Pancreas (tissue), 10 donors: ENCODE data around the gene RPS21. TPM values are rescaled to one million over a fixed set of nuclear protein-coding genes. Genes with fewer than 3 reads are reported as not detected.

Source experiments
- ATAC-seq, 4 donors: fragments of 200-7000 bp; cut with Tn5 transposase; one replicate each; pipeline versions ENCODE4 v1.8.0 to v1.9.1; 2020; ENCODE audit warnings: mild to moderate bottlenecking in 4 of 4, moderate library complexity in 4 of 4
- DNase-seq, 6 donors: peaks; one replicate each; pipeline ENCODE4 v3.0.0-alpha.2; 2020
- FAIRE-seq: peaks from 2 replicates; lab custom pipeline; 2012; peaks lifted over from hg19 to GRCh38; lab: Jason Lieb, UNC
- H3K27ac ChIP-seq, 4 donors: fragments of 200-600 bp; sonication (generic); 1 replicate in 3 of 4; 2 replicates in 1 of 4; pipeline versions ENCODE4 v1.5.0 to v1.8.0; 2020
- H3K27me3 ChIP-seq, 4 donors: fragments of 200-600 bp; one replicate each; pipeline ENCODE4 v1.8.0; 2021
- H3K36me3 ChIP-seq, 3 donors: fragments of 200-600 bp; sonication (generic) in 1 of 3; one replicate each; pipeline versions ENCODE4 v1.5.0 to v1.8.0; 2020 to 2021
- H3K4me1 ChIP-seq, 3 donors: fragments of 200-600 bp; one replicate each; pipeline ENCODE4 v1.8.0; 2021
- H3K4me3 ChIP-seq, 4 donors: fragments of 200-600 bp; sonication (generic) in 2 of 4; one replicate each; pipeline versions ENCODE4 v1.5.0 to v1.8.0; 2020 to 2021
- H3K9me3 ChIP-seq, 4 donors: fragments of 200-600 bp; one replicate each; pipeline ENCODE4 v1.8.0; 2021
- CTCF ChIP-seq, 4 donors: fragments of 200-600 bp; sonication (generic) in 3 of 4; IDR thresholded peaks; one replicate each; pipeline versions ENCODE4 v1.5.0 to v1.8.0; 2021; ENCODE audit warnings: antibody characterized with exemption in 4 of 4
- WGBS, 2 donors: extraction: QIAGEN DNeasy Blood & Tissue Kit; methylation state at CpG; one replicate each; pipeline ENCODE4 v1.1.7; 2013; 5-methylcytosine and 5-hydroxymethylcytosine counted together
- intact Hi-C, 3 donors: fragments of 100-400 bp; cut with DNase I; formaldehyde crosslinking; loops; one replicate each; pipeline versions ENCODE4 v1.11.1 to v1.14.2; 2022
- polyA plus RNA-seq, 2 donors: library from polyadenylated mRNA; stranded (reverse); fragments of 200-250 nt; gene quantifications; one replicate each; pipeline ENCODE4 v1.2.3, GENCODE V29; 2013
- total RNA-seq, 6 donors: library from RNA; stranded (reverse); fragmentation: NEBNext Ultra II Directional in 4 of 6; extraction: Animal tissue kit (Norgen Biotek cat#: 25700) in 4 of 6; gene quantifications; one replicate each; pipeline versions ENCODE4 v1.2.1 to v1.2.4, GENCODE V29; 2021 to 2023
- donor health status: healthy with polysubstance abuse.
- donor health status: DM: no; HTN: no; CAD: no; lungs with moderate emphysema.
- donor health status: DM: no; HTN: no; CAD: no.
- donor health status: control.
- donor health status: control.
- donor health status: Bipolar disorder and iron deficiency.
- donor health status: DM: yes; HTN: yes; CAD: no.
- donor health status: DM: no; HTN: no; CAD: no.
- donor health status: DM: no; HTN: no; CAD: no.
- donor health status: DM: yes; HTN: yes; CAD: no.

Gene RPS21
- total and polyA plus RNA-seq, 8 donors = 662 to 2,141 (median 973) TPM

GRCh38 chr20:62408055-62408454, 21.2 kb downstream of the RPS21 start:
- H3K36me3 ChIP-seq = no peaks in the 10 kb centered on the region
- 86 to 87% methylated on average over 15 of the region's 15 CpGs for WGBS, 2 donors
- H3K4me3 ChIP-seq = no peak overlapping the region
- intact Hi-C loops = no loop called here
- peaks cover 15 to 28% (median 19%) of the 10 kb centered on the region in 3 donors for H3K4me1 ChIP-seq
- no peak for ATAC-seq
- H3K9me3 ChIP-seq = no peaks in the 10 kb centered on the region
- FAIRE-seq = no peak
- no peak for TF ChIP-seq CTCF (IDR thresholded peaks at IDR 0.05)
- no peak overlapping the region for H3K27ac ChIP-seq
- no peaks in the 10 kb centered on the region for H3K27me3 ChIP-seq
- DNase-seq = no peak

- FAIRE-seq = no peak
- no peak for TF ChIP-seq CTCF (IDR thresholded peaks at IDR 0.05)
- Histone ChIP-seq H3K4me1 (peaks cover 15 to 28% (median 19%) of the 10 kb centered on the region in 3 donors), H3K36me3 (no peaks in the 10 kb centered on the region), H3K4me3 (no peak overlapping the region), H3K27ac (no peak overlapping the region), H3K27me3 (no peaks in the 10 kb centered on the region), H3K9me3 (no peaks in the 10 kb centered on the region)
- 73 to 81% methylated on average over 12 of the region's 12 CpGs for WGBS, 2 donors
- DNase-seq = no peak
- ATAC-seq = no peak
- intact Hi-C loops = no loop called here
Observed at GRCh38 chr20:62408640-62409039, 21.7 kb downstream of the RPS21 start.

GRCh38 chr20:62409086-62409853, 22.4 kb downstream of the RPS21 start:
- ATAC-seq = no peak
- peaks cover 15 to 28% (median 19%) of the 10 kb centered on the region in 3 donors for H3K4me1 ChIP-seq
- no peak for FAIRE-seq
- no peaks in the 10 kb centered on the region for H3K9me3 ChIP-seq
- no peak overlapping the region for H3K27ac ChIP-seq
- H3K36me3 ChIP-seq = no peaks in the 10 kb centered on the region
- TF ChIP-seq CTCF (IDR thresholded peaks at IDR 0.05) = no peak
- WGBS, 2 donors = 60 to 67% methylated on average over 12 of the region's 12 CpGs
- H3K4me3 ChIP-seq = no peak overlapping the region
- intact Hi-C loops = no loop called here
- no peaks in the 10 kb centered on the region for H3K27me3 ChIP-seq
- DNase-seq = no peak

GRCh38 chr20:62409931-62410745, 23.2 kb downstream of the RPS21 start:
- Histone ChIP-seq H3K36me3 (no peaks in the 10 kb centered on the region), H3K27me3 (no peaks in the 10 kb centered on the region), H3K9me3 (no peaks in the 10 kb centered on the region), H3K4me3 (peak overlapping the region in 1 of 4 donors; percentile 2), H3K4me1 (peaks cover 15 to 28% (median 19%) of the 10 kb centered on the region in 3 donors), H3K27ac (no peak overlapping the region)
- ATAC-seq = peak; percentile 47 to 74 (median 59)
- WGBS, 2 donors = 10 to 14% methylated on average over 30 of the region's 30 CpGs
- peak in 2 of 4 donors; percentile 13 to 34 for TF ChIP-seq CTCF (IDR thresholded peaks at IDR 0.05)
- intact Hi-C loops = no loop called here
- no peak for FAIRE-seq
- DNase-seq = peak; percentile 73 to 93 (median 82)
